Spleen (tissue), 11 donors: ENCODE data around the gene TP63. TPM values are rescaled to one million over a fixed set of nuclear protein-coding genes. Genes with fewer than 3 reads are reported as not detected.
"Not testable (repeated sequence)": the region's sequence is repeated elsewhere in the genome, so short reads cannot be mapped to it uniquely, and the experiment has no call there.

ENCODE experiments used
- DNase-seq: peaks from one replicate; pipeline ENCODE4 v3.0.0-alpha.2; 2020
- H3K27ac ChIP-seq, 8 donors: fragments of 200-600 bp; sonication (generic) in 7 of 8; 1 replicate in 4 of 8; 2 replicates in 4 of 8; pipeline versions ENCODE4 v1.5.0 to v1.8.0; 2016 to 2021; ENCODE audit warnings: inconsistent platforms in 4 of 8, mild to moderate bottlenecking in 4 of 8, moderate library complexity in 1 of 8
- H3K27me3 ChIP-seq, 7 donors: fragments of 200-600 bp; sonication (generic) in 6 of 7; replicated peaks in 1 of 7; 1 replicate in 4 of 7; 2 replicates in 3 of 7; pipeline versions ENCODE4 v1.5.0 to v1.8.0; 2016 to 2021; ENCODE audit warnings: inconsistent platforms in 3 of 7, mild to moderate bottlenecking in 1 of 7
- H3K36me3 ChIP-seq, 6 donors: fragments of 200-600 bp; sonication (generic) in 5 of 6; 1 replicate in 4 of 6; 2 replicates in 2 of 6; pipeline versions ENCODE4 v1.5.0 to v1.8.0; 2016 to 2021; ENCODE audit warnings: inconsistent platforms in 2 of 6
- H3K4me1 ChIP-seq, 6 donors: fragments of 200-600 bp; sonication (generic) in 5 of 6; 1 replicate in 3 of 6; 2 replicates in 3 of 6; pipeline versions ENCODE4 v1.5.0 to v1.8.0; 2016 to 2021; ENCODE audit warnings: inconsistent platforms in 3 of 6
- H3K4me3 ChIP-seq, 8 donors: fragments of 200-600 bp; sonication (generic) in 7 of 8; 1 replicate in 4 of 8; 2 replicates in 4 of 8; pipeline versions ENCODE4 v1.5.0 to v1.8.0; 2016 to 2021; ENCODE audit warnings: inconsistent platforms in 4 of 8, mild to moderate bottlenecking in 4 of 8, moderate library complexity in 2 of 8
- H3K9me3 ChIP-seq, 8 donors: fragments of 200-600 bp; sonication (generic) in 7 of 8; 1 replicate in 4 of 8; 2 replicates in 4 of 8; pipeline versions ENCODE4 v1.5.0 to v1.8.0; 2016 to 2021; ENCODE audit warnings: inconsistent platforms in 4 of 8
- CTCF ChIP-seq, 11 experiments: fragments of 200-600 bp in 7 of 11; fragments of 450-650 bp in 4 of 11; sonication (generic) in 4 of 11; IDR thresholded peaks in 8 of 11; conservative IDR thresholded peaks in 3 of 11; 1 replicate in 7 of 11; 2 replicates in 4 of 11; pipeline versions ENCODE4 v1.4.0 to v1.8.0; 2016 to 2021; ENCODE audit warnings: antibody characterized with exemption in 11 of 11, inconsistent platforms in 4 of 11, mild to moderate bottlenecking in 1 of 11
- POLR2A ChIP-seq, 3 donors: fragments of 450-650 bp; IDR thresholded peaks; one replicate each; pipeline ENCODE4 v1.5.1; 2017; ENCODE audit warnings: antibody characterized with exemption in 3 of 3, mild to moderate bottlenecking in 1 of 3
- POLR2AphosphoS5 ChIP-seq, 3 donors: sonication (generic); formaldehyde crosslinking; IDR thresholded peaks; one replicate each; pipeline ENCODE4 v1.5.1; 2017; ENCODE audit warnings: antibody characterized with exemption in 3 of 3
- WGBS, 5 donors: extraction: QIAGEN DNeasy Blood & Tissue Kit in 3 of 5; methylation state at CpG; one replicate each; pipeline versions ENCODE4 v1.1.5 to v1.1.7; 2013 to 2018; 5-methylcytosine and 5-hydroxymethylcytosine counted together
- intact Hi-C: fragments of 100-400 bp; cut with DNase I; formaldehyde crosslinking; loops from one replicate; pipeline ENCODE4 v1.15.0; 2023; ENCODE audit warnings: low total_unique reads
- polyA plus RNA-seq, 3 donors: library from polyadenylated mRNA; stranded (reverse); fragments of 200-250 nt; gene quantifications; one replicate each; pipeline ENCODE4 v1.2.1, GENCODE V29; 2013
- total RNA-seq, 7 donors: library from RNA; depleted of rRNA in 3 of 7; stranded (reverse); fragments of >200 nt in 3 of 7; fragmentation: NEBNext Ultra II Directional in 4 of 7; extraction: Animal tissue kit (Norgen Biotek cat#: 25700) in 4 of 7; gene quantifications; one replicate each; pipeline versions ENCODE4 v1.1.0 to v1.2.1, GENCODE V29; 2016 to 2021
- donor health status: healthy with polysubstance abuse.
- donor health status: DM: no; HTN: no; CAD: no; lungs with moderate emphysema.
- donor health status: DM: no; HTN: no; CAD: no.
- donor health status: Bipolar disorder and iron deficiency.
- donor health status: healthy.
- donor health status: DM: no; HTN: no; CAD: no.
- donor health status: DM: yes; HTN: yes; CAD: no.

Gene TP63
- total and polyA plus RNA-seq, 10 donors: 0.09 to 0.68 (median 0.29) TPM

- Histone ChIP-seq H3K4me3 (no peak overlapping the region), H3K4me1 (no peaks in the 10 kb centered on the region), H3K27ac (no peak overlapping the region), H3K36me3 (no peaks in the 10 kb centered on the region), H3K9me3 (peaks cover 0 to 7% (median 2%) of the 10 kb centered on the region in 8 donors), H3K27me3 (no peaks in the 10 kb centered on the region)
- intact Hi-C loops: no loop called here
- DNase-seq: no peak
- WGBS, 5 donors: 85 to 92% (median 86%) methylated on average over 1 to 3 of the region's 3 CpGs
- TF ChIP-seq POLR2AphosphoS5 (IDR thresholded peaks at IDR 0.05): no peak
Observed at GRCh38 chr3:189590223-189590622, 41.0 kb upstream of the TP63 start.

GRCh38 chr3:189593581-189593980 lies 37.6 kb upstream of the TP63 start:
- Histone ChIP-seq H3K9me3 (peaks cover 0 to 7% (median 2%) of the 10 kb centered on the region in 8 donors), H3K4me1 (no peaks in the 10 kb centered on the region), H3K27me3 (no peaks in the 10 kb centered on the region), H3K27ac (no peak overlapping the region), H3K36me3 (no peaks in the 10 kb centered on the region), H3K4me3 (no peak overlapping the region)
- TF ChIP-seq CTCF (IDR thresholded peaks at IDR 0.05 in 8 of 11, conservative IDR thresholded peaks at IDR 0.05 in 3 of 11): no peak
- TF ChIP-seq POLR2A (IDR thresholded peaks at IDR 0.05): no peak
- TF ChIP-seq POLR2AphosphoS5 (IDR thresholded peaks at IDR 0.05): no peak
- no peak for DNase-seq
- intact Hi-C loops: no loop called here

DNA sequence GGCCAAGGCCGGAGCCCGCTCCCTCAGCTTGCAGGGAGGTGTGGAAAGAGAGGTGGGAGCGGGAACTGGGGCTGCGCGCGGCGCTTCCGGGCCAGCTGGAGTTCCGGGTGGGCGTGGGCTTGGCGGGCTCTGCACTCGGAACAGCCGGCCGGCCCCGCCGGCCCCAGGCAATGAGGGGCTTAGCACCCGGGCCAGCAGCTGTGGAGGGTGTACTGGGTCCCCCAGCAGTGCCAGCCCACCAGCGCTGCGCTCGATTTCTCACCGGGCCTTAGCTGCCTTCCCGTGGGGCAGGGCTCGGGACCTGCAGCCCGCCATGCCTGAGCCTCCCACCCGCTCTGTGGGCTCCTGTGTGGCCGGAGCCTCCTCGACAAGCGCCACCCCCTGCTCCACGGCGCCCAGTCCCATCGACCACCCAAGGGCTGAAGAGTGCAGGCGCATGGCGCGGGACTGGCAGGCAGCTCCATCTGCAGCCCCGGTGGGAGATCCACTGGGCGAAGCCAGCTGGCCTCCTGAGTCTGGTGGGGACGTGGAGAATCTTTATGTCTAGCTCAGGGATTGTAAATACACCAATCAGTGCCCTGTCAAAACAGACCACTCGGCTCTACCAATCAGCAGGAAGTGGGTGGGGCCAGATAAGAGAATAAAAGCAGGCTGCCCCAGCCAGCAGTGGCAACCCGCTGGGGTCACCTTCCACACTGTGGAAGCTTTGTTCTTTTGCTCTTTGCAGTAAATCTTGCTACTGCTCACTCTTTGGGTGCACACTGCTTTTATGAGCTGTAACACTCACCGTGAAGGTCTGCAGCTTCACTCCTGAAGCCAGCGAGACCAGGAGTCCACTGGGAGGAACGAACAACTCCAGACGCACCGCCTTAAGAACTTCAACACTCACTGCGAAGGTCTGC lies 34.9 kb upstream of the TP63 start:
- intact Hi-C loops, H3K4me3 ChIP-seq, H3K36me3 ChIP-seq, H3K4me1 ChIP-seq, DNase-seq, H3K27me3 ChIP-seq, H3K27ac ChIP-seq, H3K9me3 ChIP-seq: not testable (repeated sequence)
- 91 to 97% (median 94%) methylated on average over 30 to 45 of the region's 45 CpGs for WGBS, 5 donors

- H3K36me3 ChIP-seq: no peaks in the 10 kb centered on the region
- no peak for DNase-seq
- no peaks in the 10 kb centered on the region for H3K27me3 ChIP-seq
- no peak overlapping the region for H3K27ac ChIP-seq
- H3K9me3 ChIP-seq: no peaks in the 10 kb centered on the region
- TF ChIP-seq CTCF (IDR thresholded peaks at IDR 0.05 in 8 of 11, conservative IDR thresholded peaks at IDR 0.05 in 3 of 11): no peak
- TF ChIP-seq POLR2AphosphoS5 (IDR thresholded peaks at IDR 0.05): no peak
- TF ChIP-seq POLR2A (IDR thresholded peaks at IDR 0.05): no peak
- no peaks in the 10 kb centered on the region for H3K4me1 ChIP-seq
- 63 to 92% (median 80%) methylated on average over 2 of the region's 2 CpGs for WGBS, 5 donors
- intact Hi-C loops: no loop called here
- no peak overlapping the region for H3K4me3 ChIP-seq
Observed at GRCh38 chr3:189597918-189598317, 33.3 kb upstream of the TP63 start.

DNA sequence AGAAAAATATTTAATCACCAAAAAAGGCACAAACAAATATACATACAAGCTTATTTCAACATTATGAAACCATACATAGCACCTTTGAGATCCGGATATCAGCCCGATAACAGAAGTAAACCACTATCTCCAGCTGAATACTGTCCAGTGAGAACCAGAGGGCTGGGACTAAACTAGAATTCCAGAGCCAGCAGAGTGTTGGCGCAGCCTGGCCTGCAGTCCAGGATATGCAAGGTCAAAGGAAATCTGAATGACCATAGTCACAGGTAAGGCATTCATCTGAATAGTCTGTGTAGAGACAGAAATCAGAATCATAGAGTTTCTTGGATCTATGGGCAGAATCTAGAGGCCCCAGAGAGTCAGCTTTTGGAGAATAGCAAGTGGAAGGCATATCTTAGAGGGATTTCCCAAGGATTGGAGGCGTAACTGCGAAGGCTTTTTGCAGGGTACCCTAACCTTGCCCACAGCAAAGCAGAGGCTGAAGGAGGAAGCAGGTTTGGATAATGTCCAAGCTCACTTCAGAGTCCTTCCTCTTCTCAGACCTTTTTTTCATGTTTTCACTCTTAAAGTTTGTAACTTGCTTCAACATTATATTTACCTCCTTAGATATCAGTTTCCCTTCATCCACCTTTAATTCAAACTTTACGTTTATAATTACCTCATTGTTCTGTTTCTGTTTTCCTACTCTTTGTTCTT lies 32.5 kb upstream of the TP63 start:
- no peaks in the 10 kb centered on the region for H3K36me3 ChIP-seq
- no peak overlapping the region for H3K4me3 ChIP-seq
- no peaks in the 10 kb centered on the region for H3K4me1 ChIP-seq
- no peaks in the 10 kb centered on the region for H3K27me3 ChIP-seq
- WGBS, 5 donors: 51 to 68% (median 62%) methylated on average over 6 of the region's 6 CpGs
- no peak overlapping the region for H3K27ac ChIP-seq
- no peaks in the 10 kb centered on the region for H3K9me3 ChIP-seq
- no peak for DNase-seq
- intact Hi-C loops: no loop called here
- TF ChIP-seq CTCF (IDR thresholded peaks at IDR 0.05 in 8 of 11, conservative IDR thresholded peaks at IDR 0.05 in 3 of 11) (no peak), POLR2A (IDR thresholded peaks at IDR 0.05) (no peak), POLR2AphosphoS5 (IDR thresholded peaks at IDR 0.05) (no peak)
